Type B pancreatic cell (in vitro differentiated cells): Measurements from ENCODE around the gene MGAT5B. TPM values are rescaled to one million over a fixed set of nuclear protein-coding genes. Genes with fewer than 3 reads are reported as not detected.

Source experiments
- DNase-seq: peaks from one replicate; pipeline ENCODE4 v3.0.0; 2021; ENCODE audit warnings: mixed read lengths; ENCODE audit not compliant: unreplicated experiment; ENCODE audit errors: extremely low spot score
- H3K27ac Mint-ChIP-seq: 2 replicates; pipeline ENCODE4 v1.8.0; 2021; ENCODE audit warnings: mild to moderate bottlenecking, mixed read lengths
- H3K27me3 Mint-ChIP-seq: 2 replicates; pipeline ENCODE4 v1.8.0; 2021; ENCODE audit warnings: mixed read lengths
- H3K36me3 Mint-ChIP-seq: 2 replicates; pipeline ENCODE4 v1.8.0; 2021; ENCODE audit warnings: mixed read lengths
- H3K4me1 Mint-ChIP-seq: one replicate; pipeline ENCODE4 v1.8.0; 2021; ENCODE audit warnings: mixed read lengths; ENCODE audit not compliant: unreplicated experiment
- H3K4me3 Mint-ChIP-seq: 2 replicates; pipeline ENCODE4 v1.8.0; 2021; ENCODE audit warnings: mild to moderate bottlenecking, mixed read lengths
- H3K9me3 Mint-ChIP-seq: 2 replicates; pipeline ENCODE4 v1.8.0; 2021; ENCODE audit warnings: mixed read lengths
- CTCF ChIP-seq: fragments of 200-600 bp; sonication (generic); conservative IDR thresholded peaks from 2 replicates; pipeline ENCODE4 v1.5.0; 2021; ENCODE audit warnings: antibody characterized with exemption, mild to moderate bottlenecking
- total RNA-seq: library from RNA; stranded (reverse); gene quantifications from 2 replicates; pipeline ENCODE4 v1.2.1, GENCODE V29; 2021; ENCODE audit warnings: low replicate concordance

Gene MGAT5B
- total RNA-seq, 1 donor from 2014 or later, result 15.9 TPM

GRCh38 chr17:76880268-76880667 is 12.1 kb downstream of the MGAT5B start:
- Mint-ChIP-seq H3K36me3 (peaks cover 4% of the 10 kb centered on the region), H3K27ac (no peak overlapping the region), H3K9me3 (no peaks in the 10 kb centered on the region), H3K4me1 (peaks cover 13% of the 10 kb centered on the region), H3K27me3 (peaks cover 7% of the 10 kb centered on the region), H3K4me3 (no peak overlapping the region)
- DNase-seq, result no peak
- TF ChIP-seq CTCF, result no peak

- no peak for TF ChIP-seq CTCF
- H3K4me3 Mint-ChIP-seq, result no peak overlapping the region
- DNase-seq, result no peak
- H3K27ac Mint-ChIP-seq, result no peak overlapping the region
- peaks cover 6% of the 10 kb centered on the region for H3K27me3 Mint-ChIP-seq
- H3K36me3 Mint-ChIP-seq, result no peaks in the 10 kb centered on the region
- H3K4me1 Mint-ChIP-seq, result peaks cover 20% of the 10 kb centered on the region
- H3K9me3 Mint-ChIP-seq, result no peaks in the 10 kb centered on the region
Measured at GRCh38 chr17:76880971-76881370, 12.8 kb downstream of the MGAT5B start.

GRCh38 chr17:76881408-76881807 is 13.2 kb downstream of the MGAT5B start:
- Mint-ChIP-seq H3K4me1 (peaks cover 24% of the 10 kb centered on the region), H3K4me3 (no peak overlapping the region), H3K27ac (no peak overlapping the region), H3K36me3 (no peaks in the 10 kb centered on the region), H3K9me3 (no peaks in the 10 kb centered on the region), H3K27me3 (peaks cover 6% of the 10 kb centered on the region)
- TF ChIP-seq CTCF, result no peak
- no peak for DNase-seq

- H3K27ac Mint-ChIP-seq, result no peak overlapping the region
- H3K4me3 Mint-ChIP-seq, result no peak overlapping the region
- TF ChIP-seq CTCF, result no peak
- H3K36me3 Mint-ChIP-seq, result no peaks in the 10 kb centered on the region
- peaks cover 6% of the 10 kb centered on the region for H3K27me3 Mint-ChIP-seq
- H3K4me1 Mint-ChIP-seq, result peaks cover 24% of the 10 kb centered on the region
- DNase-seq, result no peak
- H3K9me3 Mint-ChIP-seq, result no peaks in the 10 kb centered on the region
Measured at GRCh38 chr17:76881966-76882365, 13.8 kb downstream of the MGAT5B start.

- H3K27ac Mint-ChIP-seq, result no peak overlapping the region
- H3K27me3 Mint-ChIP-seq, result peaks cover 6% of the 10 kb centered on the region
- no peaks in the 10 kb centered on the region for H3K9me3 Mint-ChIP-seq
- no peaks in the 10 kb centered on the region for H3K36me3 Mint-ChIP-seq
- no peak for DNase-seq
- H3K4me1 Mint-ChIP-seq, result peaks cover 24% of the 10 kb centered on the region
- H3K4me3 Mint-ChIP-seq, result no peak overlapping the region
- no peak for TF ChIP-seq CTCF
Measured at GRCh38 chr17:76883744-76884525, 15.7 kb downstream of the MGAT5B start.
